Measurements from ENCODE around the gene ZFYVE28. TPM values are rescaled to one million over a fixed set of nuclear protein-coding genes. Genes with fewer than 3 reads are reported as not detected.

Gene ZFYVE28
- total and polyA plus RNA-seq, 10 of the 15 experiments (the other 5 are each of a cell fraction or from before 2014, with no cell fraction given): 0.06 to 1.9 (median 0.22) TPM; not detected in 1

GRCh38 chr4:2397596-2398379 lies 20.7 kb downstream of the ZFYVE28 start (continued):
- TF ChIP-seq, protein P1, sequence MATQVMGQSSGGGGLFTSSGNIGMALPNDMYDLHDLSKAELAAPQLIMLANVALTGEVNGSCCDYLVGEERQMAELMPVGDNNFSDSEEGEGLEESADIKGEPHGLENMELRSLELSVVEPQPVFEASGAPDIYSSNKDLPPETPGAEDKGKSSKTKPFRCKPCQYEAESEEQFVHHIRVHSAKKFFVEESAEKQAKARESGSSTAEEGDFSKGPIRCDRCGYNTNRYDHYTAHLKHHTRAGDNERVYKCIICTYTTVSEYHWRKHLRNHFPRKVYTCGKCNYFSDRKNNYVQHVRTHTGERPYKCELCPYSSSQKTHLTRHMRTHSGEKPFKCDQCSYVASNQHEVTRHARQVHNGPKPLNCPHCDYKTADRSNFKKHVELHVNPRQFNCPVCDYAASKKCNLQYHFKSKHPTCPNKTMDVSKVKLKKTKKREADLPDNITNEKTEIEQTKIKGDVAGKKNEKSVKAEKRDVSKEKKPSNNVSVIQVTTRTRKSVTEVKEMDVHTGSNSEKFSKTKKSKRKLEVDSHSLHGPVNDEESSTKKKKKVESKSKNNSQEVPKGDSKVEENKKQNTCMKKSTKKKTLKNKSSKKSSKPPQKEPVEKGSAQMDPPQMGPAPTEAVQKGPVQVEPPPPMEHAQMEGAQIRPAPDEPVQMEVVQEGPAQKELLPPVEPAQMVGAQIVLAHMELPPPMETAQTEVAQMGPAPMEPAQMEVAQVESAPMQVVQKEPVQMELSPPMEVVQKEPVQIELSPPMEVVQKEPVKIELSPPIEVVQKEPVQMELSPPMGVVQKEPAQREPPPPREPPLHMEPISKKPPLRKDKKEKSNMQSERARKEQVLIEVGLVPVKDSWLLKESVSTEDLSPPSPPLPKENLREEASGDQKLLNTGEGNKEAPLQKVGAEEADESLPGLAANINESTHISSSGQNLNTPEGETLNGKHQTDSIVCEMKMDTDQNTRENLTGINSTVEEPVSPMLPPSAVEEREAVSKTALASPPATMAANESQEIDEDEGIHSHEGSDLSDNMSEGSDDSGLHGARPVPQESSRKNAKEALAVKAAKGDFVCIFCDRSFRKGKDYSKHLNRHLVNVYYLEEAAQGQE (IDR thresholded peaks at IDR 0.05; ENCODE audit: low read depth, low read length): no peak
- TF ChIP-seq ZNF274 (IDR thresholded peaks at IDR 0.05; ENCODE audit: insufficient read depth, insufficient read length) (no peak), E4F1 (IDR thresholded peaks at IDR 0.05; ENCODE audit: borderline replicate concordance, partially characterized antibody) (no peak)
- TF ChIP-seq, protein P2, sequence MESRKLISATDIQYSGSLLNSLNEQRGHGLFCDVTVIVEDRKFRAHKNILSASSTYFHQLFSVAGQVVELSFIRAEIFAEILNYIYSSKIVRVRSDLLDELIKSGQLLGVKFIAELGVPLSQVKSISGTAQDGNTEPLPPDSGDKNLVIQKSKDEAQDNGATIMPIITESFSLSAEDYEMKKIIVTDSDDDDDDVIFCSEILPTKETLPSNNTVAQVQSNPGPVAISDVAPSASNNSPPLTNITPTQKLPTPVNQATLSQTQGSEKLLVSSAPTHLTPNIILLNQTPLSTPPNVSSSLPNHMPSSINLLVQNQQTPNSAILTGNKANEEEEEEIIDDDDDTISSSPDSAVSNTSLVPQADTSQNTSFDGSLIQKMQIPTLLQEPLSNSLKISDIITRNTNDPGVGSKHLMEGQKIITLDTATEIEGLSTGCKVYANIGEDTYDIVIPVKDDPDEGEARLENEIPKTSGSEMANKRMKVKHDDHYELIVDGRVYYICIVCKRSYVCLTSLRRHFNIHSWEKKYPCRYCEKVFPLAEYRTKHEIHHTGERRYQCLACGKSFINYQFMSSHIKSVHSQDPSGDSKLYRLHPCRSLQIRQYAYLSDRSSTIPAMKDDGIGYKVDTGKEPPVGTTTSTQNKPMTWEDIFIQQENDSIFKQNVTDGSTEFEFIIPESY (IDR thresholded peaks at IDR 0.05): no peak

All from GM12878 (cell line).